EL (cell line): ENCODE measurements around the gene ZNF423.

Experiments used
- DNase-seq: peaks from one replicate; pipeline ENCODE4 v3.0.0-alpha.2; 2016

ZNF423 gene

DNA sequence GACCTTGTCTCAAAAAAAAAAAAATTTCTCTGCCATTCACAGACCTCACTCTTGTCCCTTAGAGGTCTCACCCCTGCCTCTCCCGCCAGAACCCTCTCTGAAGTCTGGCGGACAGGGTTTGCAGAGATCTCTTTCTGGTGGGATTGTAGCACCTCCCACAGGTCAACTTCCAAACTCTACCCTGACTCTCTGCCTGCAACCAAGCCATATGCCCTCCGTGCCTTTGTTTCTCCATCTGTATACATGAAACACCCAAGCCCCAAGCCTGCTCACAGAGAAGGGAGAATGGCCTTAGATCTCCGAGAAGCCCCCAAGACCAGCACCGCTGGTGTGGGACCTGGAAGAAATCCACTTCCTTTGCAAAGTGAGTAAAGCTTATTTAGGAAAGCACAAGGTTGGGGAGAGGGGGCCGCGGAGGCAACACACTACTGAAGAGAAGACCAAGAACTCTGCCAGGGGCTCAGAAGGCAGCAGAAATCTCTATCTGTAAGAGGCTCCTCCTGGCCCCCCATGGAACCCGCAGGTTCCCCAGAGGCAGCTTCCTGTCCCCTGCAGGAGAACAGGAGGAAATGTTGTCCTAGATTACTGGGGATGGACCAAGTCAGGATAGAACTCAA lies 262.4 kb downstream of the ZNF423 start:
- DNase-seq, result no peak

- peak; percentile 17 for DNase-seq
These were observed 263.1 kb downstream of the ZNF423 start for GRCh38 chr16:49592546-49593423.

GRCh38 chr16:49590166-49590871 lies 265.6 kb downstream of the ZNF423 start:
- DNase-seq, result no peak

DNA sequence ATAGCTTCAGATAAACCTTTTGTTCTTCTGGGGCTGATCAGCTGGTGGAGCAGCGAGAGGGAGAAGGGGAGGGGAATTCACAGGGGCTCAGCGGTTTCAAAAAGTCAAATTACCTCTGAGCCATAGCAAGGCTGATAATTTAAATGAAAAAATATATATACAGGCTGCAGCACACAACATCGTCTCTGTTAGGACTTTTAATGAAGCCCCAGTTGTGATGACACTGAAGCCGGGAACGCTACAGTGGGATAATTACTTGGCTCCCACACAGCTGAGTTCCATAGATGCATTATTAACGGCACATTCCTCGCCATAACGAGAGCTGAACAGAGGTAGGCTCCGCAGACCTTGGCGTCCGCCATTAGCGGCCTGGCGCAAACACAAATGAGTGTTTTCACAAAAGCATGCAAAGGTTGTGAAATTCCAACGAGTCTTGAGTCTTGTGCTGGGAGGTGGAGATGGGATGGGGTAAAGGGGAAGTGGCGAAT lies 266.3 kb downstream of the ZNF423 start:
- no peak for DNase-seq

- no peak for DNase-seq
These were observed 267.1 kb downstream of the ZNF423 start for GRCh38 chr16:49588729-49589384.

- no peak for DNase-seq
These were observed 267.9 kb downstream of the ZNF423 start for GRCh38 chr16:49588026-49588425.

- DNase-seq, result no peak
These were observed 268.4 kb downstream of the ZNF423 start for GRCh38 chr16:49587511-49587910.

DNA sequence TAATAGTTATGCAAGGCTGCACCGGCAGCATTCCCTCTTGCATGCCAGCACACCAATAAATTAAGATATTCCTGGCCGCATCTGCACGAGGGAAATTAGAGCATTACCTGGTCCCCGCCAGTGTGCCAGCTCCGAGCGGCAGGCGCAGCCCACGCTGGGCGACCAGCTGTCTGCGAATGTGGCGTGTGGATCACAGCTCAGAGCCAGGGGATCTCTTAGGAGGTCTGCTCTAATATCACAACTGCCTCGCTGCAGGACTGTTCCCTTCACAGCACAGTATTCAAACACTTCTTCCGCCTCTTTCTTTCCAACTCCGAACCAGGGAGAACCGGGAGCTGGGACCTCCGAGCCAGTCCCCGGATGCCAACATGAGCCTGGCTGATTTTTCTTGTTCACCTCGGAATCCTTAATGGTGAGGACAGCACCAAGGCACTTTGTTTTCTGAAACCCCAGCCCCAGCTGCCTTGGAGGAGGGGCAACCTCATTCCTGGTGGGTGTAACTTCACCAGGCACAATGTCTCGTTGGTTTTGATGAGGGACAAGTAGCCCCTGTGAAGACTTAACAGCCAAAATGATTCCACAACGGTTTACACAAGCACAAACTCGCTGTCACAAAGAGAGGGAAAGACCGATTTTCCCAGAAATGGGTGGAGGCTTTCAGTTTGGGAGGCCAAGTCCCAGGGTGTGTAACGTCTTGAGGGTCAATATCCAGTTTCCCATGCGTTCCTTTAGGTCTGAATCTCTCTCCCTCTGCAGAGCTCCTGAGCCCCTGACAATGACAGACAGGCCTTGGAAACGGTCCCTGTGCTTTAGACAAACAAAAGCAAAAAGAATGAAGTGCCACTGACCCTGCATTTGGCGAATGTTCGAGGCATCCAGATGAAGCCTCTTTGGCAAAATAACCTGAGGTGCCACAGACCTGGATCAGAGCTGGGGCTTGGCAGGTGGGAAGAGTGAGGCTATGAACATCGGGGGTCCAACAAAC lies 269.2 kb downstream of the ZNF423 start:
- DNase-seq, result no peak

DNA sequence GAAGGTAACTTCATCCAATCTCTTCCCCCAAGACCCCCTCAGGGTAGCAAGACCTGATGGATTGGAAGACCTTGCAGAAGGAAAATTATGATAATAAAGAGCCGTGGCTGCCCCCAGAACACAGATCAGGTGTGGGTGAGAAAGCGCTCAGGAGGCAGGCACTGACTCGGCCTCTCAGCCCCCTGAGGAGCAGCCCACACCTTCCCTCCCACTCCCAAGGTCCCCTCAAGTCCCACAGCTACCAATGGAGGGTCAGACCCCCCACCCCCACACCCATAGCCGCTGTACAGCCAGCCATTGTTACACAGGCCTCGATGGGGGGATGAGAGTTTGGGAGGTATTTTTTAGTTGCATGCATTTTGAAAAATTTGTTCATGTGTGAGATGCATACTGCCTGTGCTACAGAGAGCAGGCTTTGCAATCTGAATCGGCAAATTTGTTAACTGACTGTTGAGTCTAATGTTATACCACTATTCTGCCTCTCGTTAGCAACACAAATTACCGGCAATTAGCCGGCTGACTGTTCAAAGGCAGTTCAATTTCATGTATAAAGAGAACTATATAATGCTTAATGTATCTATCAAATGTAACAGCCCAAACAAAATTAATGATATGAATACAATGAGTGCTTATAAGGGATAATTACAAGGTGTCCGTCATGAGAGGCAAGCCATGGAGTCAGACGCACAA lies 270.6 kb downstream of the ZNF423 start:
- DNase-seq, result no peak

GRCh38 chr16:49583911-49584310 lies 272.0 kb downstream of the ZNF423 start:
- no peak for DNase-seq

DNA sequence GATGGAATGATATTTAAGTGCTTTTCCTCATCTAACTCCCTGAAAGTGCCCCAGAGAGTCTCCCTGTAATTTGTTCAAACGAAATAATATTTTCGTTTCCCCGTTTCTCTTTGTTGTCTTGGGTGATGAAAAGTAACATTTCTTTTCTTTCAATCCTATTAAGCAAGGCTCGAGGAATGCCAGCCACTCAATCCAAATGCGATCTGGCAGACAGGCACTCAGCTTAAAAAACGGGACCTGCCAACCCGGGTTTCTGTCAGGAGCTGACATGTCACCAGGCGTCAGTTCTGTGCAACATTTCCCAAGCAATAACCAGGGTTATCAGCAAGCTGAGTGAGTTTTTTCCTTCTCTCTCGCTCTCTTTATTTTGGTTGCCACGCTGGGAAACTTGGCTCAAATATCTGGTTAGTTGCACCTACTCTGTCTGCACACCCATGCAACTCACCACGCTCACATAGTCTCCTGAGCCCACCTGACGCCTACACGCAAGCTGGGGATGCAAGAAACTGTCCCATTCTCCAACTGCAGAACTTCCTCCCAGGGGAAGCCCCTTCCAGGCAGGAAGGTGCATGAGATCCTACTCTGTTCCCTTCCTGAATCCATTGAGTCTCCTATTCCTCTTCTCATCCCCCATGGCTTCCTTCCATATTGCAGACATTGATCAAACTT lies 274.1 kb downstream of the ZNF423 start:
- DNase-seq, result no peak

GRCh38 chr16:49580751-49581303 lies 275.1 kb downstream of the ZNF423 start:
- DNase-seq, result no peak

GRCh38 chr16:49578435-49579024 lies 277.4 kb downstream of the ZNF423 start:
- DNase-seq, result no peak

- no peak for DNase-seq
These were observed 277.9 kb downstream of the ZNF423 start for GRCh38 chr16:49578018-49578417.

- DNase-seq, result no peak
These were observed 279.0 kb downstream of the ZNF423 start for GRCh38 chr16:49576941-49577340.

DNA sequence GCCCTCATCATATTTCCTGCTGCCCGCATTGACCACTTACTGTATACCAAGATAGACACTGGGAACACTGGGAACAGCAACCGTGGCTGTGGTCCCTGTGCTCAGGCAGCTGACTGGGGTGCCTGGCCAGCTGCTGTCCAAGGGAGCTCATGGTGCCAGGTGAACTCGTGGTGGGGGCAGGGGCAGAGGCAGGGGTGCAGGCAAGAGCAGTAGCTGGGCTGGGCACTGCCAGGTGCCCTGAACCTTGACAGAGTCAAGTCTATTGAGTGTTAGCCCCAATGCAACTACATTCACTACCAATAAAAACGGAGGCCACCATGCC lies 279.8 kb downstream of the ZNF423 start:
- no peak for DNase-seq

- no peak for DNase-seq
These were observed 280.4 kb downstream of the ZNF423 start for GRCh38 chr16:49575346-49576172.

DNA sequence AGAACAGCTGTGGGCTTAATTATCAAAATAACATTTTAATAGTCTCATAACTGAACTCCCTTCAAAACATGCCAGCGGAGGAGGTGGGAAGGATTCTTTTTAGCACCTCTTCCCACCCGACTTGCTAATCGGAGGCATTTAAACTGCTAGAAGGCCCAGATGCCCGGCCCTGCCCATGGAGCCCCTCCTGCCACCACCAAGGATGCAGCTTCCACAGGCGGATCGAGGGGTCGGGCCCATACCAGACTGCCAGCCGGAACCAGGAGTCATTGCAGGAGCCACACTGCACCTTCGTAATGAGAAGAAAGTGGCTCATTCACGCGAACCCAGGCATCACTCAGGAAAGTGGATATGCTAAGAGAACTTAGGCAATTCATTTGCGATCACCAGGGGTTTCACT lies 281.1 kb downstream of the ZNF423 start:
- DNase-seq, result no peak

DNA sequence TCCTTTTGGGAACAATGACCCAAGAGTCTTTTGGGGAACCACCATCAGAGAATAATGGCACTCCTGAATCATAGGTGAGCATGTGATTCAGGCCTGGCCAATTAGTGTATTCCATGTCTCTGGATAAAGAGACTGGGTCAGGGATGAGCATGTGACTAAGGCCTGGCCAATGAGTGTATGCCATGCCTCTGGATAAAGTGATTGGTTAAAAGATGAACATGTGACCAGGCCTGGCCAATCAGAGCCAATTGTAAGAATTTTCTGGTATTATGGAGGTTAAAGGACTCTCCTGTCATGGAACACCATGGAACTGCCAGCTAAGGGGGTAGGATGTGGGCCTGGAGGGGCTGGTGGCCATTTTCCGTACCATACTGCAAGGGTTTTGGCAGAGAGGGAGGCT lies 288.0 kb downstream of the ZNF423 start:
- no peak for DNase-seq
